GM19193 (cell line): Measurements from ENCODE around the gene CCDC57.

Source experiments
- POLR2A ChIP-seq: IDR thresholded peaks from 4 replicates; pipeline ENCODE4 v1.6.1; 2011; ENCODE audit not compliant: insufficient read depth, insufficient read length; ENCODE audit errors: extremely low read depth

Gene CCDC57

DNA sequence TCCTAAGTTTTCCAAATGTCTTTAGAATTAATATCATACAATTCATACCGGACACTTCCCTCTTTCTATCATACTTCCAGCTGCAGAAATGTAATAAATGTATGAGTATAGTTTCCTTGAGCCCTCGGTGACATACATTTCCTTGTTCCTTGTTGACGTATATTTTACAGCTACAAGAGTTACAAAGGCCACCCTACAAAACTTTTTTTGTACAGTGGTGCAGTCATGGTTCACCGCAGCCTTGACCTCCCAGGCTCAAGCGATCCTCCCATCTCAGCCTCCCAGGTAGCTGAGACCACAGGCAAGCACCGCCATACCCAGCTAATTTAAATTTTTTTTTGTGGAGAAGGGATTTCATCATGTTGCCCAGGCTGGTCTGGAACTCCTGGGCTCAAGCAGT lies 139.8 kb downstream of the CCDC57 start:
- no peak for TF ChIP-seq POLR2A

DNA sequence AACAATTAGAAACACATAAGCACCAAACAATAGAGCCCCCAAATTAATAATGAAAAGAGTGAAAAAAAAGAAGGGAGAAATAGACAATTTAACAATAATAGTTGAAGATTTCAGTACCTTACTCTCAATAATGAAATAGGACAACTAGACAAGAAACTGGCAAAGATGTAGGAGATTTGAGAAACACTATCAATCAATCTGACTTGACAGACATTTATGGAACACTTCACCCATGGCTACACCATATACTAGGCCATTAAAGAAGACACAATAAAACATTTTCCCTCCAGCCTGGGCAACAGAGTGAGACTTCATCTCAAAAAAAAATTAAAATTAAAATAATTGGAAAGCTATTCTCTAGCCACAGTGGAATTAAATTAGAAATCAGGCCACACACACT lies 142.0 kb downstream of the CCDC57 start:
- no peak for TF ChIP-seq POLR2A

DNA sequence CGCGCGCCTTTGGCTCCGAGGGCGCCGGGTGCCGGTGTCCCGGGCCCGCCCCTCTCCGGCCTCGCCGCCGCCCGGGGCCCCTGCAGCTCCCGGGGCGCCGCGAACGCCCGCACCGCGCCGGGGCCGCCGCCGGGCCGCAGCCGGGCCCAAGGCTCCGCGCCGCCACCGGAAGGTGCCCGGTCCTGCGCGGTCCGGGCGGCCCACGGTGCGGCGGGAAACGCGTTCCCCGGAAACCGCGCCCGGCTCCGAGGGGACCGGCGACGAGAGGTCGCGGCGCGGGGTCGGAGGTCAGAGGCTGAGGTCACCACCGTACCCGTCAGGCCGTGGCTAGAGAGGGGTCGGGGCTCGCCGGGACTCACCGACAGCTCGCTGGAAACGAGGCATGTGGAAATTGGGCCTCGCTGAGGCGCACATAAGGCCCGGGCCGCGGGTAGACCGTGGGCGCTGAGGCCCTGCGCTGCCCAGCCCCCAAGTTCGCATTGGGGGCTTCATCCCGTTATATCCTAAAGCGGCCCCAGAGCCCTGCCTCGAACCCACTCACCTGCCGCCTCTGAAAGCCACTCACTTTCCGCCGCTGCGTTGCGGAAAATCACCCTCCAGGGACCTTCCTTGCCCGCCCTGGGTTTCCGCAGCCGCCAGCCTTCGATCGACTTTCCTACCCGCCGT lies 146.9 kb downstream of the CCDC57 start, which contains the start of gene DUS1L:
TSS of gene DUS1L (minus strand) at position 167 of the 666 bp plus-strand sequence. CDS start 745 bp downstream, outside the sequence.
- TF ChIP-seq POLR2A: peak; percentile 74

DNA sequence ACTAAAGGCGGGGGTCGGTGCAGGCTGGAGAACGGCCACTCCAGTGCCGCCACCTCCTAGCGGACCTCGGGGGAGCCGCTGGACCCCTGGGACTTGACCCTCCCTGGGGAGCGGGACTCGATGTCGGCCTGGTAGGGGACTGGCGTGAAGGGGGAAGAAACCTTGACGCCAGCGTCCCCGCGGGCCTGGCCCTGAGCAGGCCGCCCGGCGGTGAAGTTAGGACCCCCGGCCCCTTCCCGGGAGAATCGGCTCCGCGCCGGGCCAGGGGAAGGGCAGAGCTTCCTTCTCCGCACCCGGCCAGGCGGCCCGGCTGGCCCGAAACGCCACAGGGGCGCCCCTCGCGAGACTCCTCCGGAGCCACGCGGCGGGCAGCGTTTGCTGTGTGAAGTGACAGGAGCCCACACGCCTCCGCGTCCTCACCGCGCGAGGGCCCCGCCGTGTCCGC lies 147.4 kb downstream of the CCDC57 start:
- TF ChIP-seq POLR2A: no peak

DNA sequence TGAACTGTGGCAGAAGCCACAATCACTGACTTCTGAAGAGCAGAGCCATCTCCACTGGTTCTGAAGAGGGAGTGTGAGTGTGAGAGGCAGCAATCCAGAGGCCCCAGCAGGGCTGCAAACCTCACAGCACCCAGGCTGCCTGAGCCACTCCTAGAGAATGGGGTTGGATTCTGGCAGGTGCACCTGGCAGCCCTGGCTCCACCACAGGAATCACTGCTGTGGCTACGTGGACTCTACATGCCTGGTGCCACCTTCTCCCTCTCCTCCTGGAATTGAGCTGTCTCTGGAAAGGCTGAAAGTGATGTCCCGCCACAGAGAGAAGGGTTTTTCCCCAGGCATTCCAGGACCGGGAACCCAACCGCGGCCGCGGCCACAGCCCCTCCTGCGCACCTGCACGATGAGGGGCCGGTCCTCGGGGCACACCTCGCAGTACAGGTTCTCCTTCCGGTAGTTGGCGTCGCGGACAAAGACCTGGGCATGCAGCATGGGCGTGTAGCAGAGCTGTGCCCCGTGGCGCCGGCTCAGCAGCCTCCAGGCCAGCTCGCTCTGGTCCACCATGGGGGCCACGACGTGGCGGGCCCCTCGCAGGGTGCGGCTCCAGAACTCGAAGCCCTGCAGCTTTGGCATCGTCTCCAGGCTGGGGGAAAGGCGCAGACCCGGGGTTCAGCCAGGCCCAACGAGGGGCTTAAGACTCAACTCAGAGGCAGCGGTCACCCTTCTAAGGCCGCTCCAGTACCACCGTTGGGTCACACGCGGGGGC lies 148.0 kb downstream of the CCDC57 start:
- TF ChIP-seq POLR2A: no peak

DNA sequence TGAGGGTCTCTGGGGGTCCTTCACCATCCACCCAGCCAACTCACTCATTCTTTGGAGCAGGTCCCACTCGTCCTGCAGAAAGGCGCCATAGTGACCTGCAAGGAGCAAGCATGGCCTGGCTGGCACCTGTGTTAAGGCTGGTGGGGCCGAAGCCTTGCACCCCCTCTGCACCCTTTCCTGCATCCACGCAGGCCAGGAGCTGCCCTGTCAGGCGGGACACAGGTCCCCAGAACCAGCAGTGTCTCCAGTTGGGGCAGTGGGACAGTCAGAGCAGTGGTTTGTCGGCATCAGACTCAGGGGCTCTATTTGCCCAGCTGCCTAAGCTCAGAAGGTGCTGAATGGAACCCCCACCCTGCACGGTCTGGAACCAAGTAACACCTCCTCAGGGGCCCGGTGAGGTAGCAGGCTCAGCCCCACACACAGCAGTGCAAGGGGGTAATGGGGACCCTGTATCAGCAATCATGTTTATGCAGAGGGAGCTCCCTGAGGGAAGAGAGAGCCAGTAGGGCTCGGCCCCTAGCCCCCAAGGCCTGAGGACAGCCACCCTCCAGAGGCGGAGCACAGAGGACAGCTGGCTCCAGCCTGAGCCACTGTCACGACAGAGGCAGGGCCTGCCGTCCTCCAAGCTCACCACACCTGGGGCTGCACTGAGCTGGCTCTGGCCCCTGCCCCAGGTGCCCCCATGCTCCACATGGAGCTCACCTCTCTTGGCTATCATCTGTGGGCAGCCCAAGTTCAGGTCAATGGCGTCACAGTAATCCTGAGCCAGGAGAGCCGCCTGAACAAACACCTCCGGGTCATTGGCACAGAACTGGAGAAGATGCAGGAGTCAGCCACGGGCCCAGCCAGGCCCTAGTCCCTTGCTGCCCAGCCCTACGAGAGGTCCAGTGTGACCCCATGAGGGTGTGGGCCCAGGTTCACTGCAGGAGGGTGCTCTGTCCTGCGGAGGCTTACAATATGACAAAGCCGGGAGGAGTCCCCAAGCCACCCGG lies 148.9 kb downstream of the CCDC57 start:
- TF ChIP-seq POLR2A: no peak

DNA sequence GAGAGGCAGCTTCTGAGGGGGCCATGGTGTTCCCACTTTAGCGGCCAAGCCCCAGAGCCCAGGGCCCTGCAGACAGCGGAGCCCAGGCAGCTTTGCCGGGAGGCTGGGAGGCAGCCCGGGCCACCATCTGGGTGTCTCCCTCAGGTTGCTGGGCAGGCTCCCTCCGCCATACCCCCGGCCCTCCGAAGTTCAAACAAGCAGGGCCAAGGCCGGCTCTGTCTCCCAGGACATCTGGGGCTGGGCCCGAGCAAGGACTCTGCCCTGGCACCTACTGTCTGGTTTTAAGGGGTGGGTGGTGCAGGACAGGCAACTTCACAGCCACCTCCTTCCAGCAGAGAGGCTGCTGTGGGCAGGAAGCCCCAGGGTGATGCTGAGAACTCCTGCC lies 149.7 kb downstream of the CCDC57 start:
- no peak for TF ChIP-seq POLR2A

DNA sequence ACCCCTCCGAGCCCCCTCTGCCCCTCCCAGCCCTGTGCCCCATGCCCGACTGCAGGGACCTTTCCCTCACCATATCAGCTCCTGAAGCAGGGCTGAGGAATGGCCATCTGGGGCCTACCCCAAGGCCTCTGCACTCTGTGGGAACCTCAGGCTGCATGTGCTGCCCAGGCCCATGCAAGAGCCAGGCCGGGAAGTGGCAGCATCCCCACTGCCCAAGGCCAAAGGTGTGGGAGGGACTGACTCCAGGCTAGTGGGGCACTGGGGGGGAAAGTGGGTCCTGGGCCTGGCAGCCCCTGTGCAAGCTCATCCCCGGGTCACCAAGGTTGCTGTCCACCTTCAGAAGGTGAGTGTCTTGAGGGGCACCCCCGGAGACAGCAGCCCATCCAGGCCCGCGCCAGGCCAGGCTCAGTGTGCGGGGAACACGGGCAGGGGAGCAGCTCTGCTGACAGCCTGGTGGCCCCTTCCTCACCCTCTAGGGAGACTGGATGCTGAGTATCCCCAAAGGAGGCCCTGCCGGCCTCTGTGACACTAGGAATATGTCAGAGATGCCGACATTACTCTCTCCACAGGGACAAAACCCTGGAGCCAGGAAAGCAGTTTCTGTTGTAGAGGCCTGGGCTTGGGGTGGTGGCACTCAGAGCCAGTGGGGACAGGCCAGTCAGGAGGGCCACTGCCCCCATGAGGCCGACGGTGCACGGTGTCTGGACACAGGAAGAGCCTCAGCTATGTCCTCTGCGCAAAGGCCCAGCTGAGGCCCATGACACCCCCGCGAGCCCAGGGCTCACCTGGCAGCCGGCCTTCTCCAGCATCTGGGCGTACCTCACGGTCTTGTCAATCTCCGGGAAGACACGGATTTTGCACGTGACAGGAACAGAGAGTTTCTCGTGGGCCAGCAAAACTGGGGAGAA lies 150.3 kb downstream of the CCDC57 start:
- TF ChIP-seq POLR2A: no peak

DNA sequence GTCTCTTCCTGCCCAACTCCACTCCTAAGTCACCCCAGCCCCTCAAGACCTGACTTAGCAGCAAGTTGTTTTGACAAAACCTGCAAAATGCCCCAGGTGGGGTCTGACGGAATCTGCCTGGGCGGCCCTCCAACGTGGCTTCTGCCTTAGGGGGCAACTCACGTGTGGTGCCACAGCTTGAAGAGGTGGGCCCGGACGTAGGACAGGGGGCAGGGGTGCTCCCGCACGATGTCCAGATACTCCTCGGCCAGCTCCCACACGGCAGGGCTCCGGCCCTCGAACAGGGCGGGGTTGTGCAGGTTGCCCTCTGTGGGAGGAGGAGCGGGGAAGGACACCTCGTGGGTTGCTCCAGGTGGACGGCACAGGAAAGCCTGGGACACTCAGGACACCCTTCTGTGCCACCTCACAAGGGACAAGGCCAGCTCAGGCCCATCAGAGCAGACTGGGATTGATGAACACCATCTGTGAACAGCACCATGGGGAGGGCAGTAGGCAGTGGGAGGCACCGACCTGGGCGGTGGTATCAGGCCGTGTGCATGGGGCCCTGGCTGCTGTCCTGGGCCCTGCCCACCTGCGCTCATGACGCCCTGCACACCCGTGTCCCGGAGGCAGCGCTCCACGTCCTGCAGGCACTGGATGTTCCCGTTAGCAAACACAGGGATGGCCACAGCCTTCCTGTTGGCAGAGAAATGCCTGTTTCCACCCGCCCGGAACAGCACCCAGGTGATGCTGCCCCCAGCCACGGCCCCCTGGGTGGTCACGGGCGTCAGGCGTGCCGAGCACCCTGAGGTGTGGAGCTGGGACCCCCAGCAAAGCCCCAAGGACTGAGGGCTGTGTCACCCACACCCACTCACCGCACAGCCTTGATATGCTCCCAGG lies 151.4 kb downstream of the CCDC57 start:
- TF ChIP-seq POLR2A: no peak

DNA sequence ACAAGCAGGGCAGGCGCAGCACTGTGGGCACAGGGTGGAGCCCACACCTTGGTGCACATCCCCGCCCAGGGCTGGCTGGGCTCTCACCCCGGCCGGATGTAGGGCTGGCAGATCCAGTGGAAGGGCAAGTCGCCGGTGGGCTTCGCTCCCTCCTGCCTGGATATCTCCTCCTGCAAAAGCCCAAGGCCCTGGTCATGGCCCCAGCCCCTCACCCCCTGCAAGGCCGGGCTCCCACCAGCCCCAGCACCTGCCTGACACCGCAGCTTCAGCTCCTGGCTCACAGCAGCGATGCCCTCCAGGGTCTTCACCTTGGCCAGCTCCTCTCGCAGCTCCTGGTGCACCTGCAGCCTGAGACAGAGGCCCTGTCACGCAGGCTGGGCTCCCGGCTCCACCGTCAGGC lies 152.0 kb downstream of the CCDC57 start:
- no peak for TF ChIP-seq POLR2A

DNA sequence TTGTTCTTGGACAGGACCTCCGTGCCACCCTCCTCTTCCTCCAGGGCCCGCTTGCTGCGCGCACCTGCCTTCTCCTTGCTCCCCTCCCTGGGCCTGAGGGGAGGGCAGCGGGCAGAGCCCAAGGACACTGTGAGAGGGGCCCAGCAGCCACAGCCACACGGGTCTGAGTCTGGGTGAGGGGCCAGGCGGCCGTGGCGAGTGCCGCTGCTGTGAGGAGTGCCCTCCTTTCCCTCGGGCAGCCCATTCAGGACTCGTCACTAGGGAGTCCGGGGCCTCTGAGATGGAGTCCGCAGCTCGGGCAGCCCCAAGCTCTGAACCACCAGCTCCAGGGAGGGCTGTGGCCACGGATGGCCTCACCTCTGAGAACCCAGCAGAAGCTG lies 152.7 kb downstream of the CCDC57 start:
- TF ChIP-seq POLR2A: no peak

DNA sequence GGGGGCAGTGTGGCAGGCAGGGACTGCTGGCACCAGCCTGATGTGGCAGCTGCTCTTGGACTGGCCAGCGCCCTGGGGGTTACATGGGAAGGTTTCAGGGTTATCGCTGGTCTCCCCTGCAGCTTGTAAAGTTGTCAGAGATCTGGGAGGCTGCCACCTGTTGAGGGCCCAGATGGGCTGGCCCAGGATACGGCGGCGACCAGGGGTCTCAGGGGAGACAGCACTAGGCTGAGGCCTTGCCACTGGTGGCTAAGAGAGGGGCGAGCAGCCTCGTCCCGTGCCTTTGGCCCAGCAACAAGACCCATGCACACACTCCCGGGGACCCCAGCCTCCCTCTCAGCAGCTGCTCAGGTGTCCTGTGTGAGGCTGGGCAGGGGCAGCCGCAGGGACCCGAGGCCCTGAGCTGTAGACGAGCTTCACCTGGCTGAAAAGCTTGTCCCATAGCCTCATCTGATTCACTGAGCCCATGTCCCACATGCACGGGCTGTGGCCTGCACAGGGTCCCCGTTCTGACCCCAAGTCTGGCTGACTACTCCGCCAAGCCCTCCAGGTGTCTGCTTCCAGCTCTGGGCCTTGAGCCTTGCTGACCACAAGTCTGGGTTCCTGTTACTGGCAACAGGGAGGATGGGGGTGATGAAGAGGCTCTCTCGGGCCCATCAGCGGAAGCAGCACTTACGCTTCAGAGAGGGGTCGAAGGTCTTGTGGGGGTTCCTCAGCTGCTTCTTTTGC lies 153.2 kb downstream of the CCDC57 start:
- peak; percentile 31 for TF ChIP-seq POLR2A

DNA sequence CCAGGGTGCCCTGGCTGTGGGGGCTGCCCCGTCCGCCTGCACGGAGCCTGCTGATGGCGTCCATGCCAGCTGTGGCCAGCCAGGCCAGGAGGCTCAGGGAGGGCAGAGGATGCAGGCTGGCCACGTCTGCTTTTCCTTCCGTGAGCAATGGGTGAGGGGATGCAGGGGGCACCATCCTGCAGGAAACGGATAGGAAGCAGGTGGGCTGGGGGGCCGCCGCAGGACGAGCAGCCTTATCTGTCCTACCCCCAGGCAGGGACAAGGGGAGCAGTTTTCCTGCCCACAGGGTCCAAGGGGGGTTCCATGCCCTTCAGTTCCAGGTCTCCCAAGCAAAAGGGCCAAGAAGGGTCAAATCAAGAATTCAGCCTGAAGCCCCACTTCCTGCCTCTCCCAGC lies 153.8 kb downstream of the CCDC57 start:
- TF ChIP-seq POLR2A: no peak

DNA sequence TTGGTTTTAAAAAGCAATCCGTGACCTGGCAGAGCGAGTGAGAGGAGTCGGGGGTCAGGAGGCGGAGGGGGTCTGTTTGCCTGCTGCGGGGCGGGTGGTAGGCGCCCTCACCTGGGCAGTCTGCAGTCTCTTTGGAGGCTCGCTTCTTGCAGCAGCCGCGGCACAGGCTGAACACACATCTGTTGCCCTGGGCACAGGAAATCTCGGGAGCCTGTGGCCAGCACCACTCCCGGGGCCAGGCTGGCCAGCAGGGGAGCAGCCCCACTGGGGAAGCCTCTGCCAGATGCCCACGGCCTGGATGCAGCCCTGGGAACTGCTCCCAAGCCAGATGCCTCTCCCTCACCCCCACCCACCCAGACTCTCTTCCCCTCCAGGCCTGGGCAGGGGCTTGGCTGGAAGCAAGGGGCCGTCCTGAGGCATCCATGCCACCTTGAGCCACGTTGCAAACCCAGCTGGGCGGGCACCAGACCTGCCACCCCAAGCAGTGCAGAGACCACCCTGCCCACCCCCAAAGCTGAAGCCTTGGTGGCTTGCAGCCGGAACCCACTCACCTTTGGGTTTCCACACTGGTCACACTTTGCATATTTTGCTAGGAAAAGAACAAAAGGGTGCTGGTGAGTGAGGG lies 154.3 kb downstream of the CCDC57 start:
- TF ChIP-seq POLR2A: no peak
